Activated CD4-positive, alpha-beta memory T cell treated with anti-CD3 and anti-CD28 coated beads, Interleukin-2, amount 10 ng/mL, durations not matched to agents 7 days and 5 days (primary cell): ENCODE results near the gene FOXB2. TPM values are rescaled to one million over a fixed set of nuclear protein-coding genes. Genes with fewer than 3 reads are reported as not detected.
"Not testable (repeated sequence)": the region's sequence is repeated elsewhere in the genome, so short reads cannot be mapped to it uniquely, and the experiment has no call there.

Source experiments
- CTCF ChIA-PET: fragments of 350-600 bp; sonication (Branson Sonifier 250); formaldehyde crosslinking; loops from one replicate; lab custom pipeline; 2021; ENCODE audit warnings: antibody characterized with exemption, inconsistent platforms; lab: Charles Lee
- POLR2A ChIA-PET: fragments of 350-600 bp; sonication (Branson Sonifier 250); formaldehyde crosslinking; loops from one replicate; lab custom pipeline; 2021; ENCODE audit warnings: antibody characterized with exemption; lab: Charles Lee
- DNase-seq: peaks from one replicate; pipeline ENCODE4 v3.0.0-alpha.2; 2020
- H3K27ac Mint-ChIP-seq: one replicate; pipeline ENCODE4 v1.8.0; 2021; ENCODE audit warnings: mild to moderate bottlenecking, mixed read lengths
- H3K27me3 Mint-ChIP-seq: one replicate; pipeline ENCODE4 v1.8.0; 2021; ENCODE audit warnings: mixed read lengths
- H3K36me3 Mint-ChIP-seq: one replicate; pipeline ENCODE4 v1.8.0; 2021; ENCODE audit warnings: low read depth, mixed read lengths
- H3K4me1 Mint-ChIP-seq: one replicate; pipeline ENCODE4 v1.8.0; 2021; ENCODE audit warnings: mixed read lengths
- H3K4me3 Mint-ChIP-seq: one replicate; pipeline ENCODE4 v1.8.0; 2021; ENCODE audit warnings: mild to moderate bottlenecking, mixed read lengths
- H3K9me3 Mint-ChIP-seq: one replicate; pipeline ENCODE4 v1.8.0; 2021; ENCODE audit warnings: mixed read lengths
- total RNA-seq, 2 experiments: library from RNA; stranded (reverse); gene quantifications; one replicate each; pipeline ENCODE4 v1.2.3, GENCODE V29; 2021

FOXB2 gene
- total RNA-seq, 2 experiments from 2014 or later, result not detected

- H3K36me3 Mint-ChIP-seq, H3K27me3 Mint-ChIP-seq, DNase-seq, H3K9me3 Mint-ChIP-seq, CTCF ChIA-PET, H3K27ac Mint-ChIP-seq, H3K4me3 Mint-ChIP-seq, H3K4me1 Mint-ChIP-seq, POLR2A ChIA-PET: not testable (repeated sequence)
Measured at GRCh38 chr9:77043743-77044142, 24.3 kb downstream of the FOXB2 start.

DNA sequence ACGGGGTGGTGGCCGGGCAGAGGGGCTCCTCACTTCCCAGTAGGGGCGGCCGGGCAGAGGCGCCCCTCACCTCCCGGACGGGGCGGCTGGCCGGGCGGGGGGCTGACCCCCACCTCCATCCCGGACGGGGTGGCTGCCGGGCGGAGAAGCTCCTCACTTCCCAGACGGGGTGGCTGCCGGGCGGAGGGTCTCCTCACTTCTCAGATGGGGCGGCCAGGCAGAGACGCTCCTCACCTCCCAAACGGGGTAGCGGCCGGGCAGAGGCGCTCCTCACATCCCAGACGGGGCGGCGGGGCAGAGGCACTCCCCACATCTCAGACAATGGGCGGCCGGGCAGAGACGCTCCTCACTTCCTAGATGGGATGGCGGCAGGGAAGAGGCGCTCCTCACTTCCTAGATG lies 41.2 kb downstream of the FOXB2 start:
- POLR2A ChIA-PET, DNase-seq, H3K27ac Mint-ChIP-seq, H3K27me3 Mint-ChIP-seq, H3K9me3 Mint-ChIP-seq, H3K4me1 Mint-ChIP-seq, H3K4me3 Mint-ChIP-seq, H3K36me3 Mint-ChIP-seq, CTCF ChIA-PET: not testable (repeated sequence)

DNA sequence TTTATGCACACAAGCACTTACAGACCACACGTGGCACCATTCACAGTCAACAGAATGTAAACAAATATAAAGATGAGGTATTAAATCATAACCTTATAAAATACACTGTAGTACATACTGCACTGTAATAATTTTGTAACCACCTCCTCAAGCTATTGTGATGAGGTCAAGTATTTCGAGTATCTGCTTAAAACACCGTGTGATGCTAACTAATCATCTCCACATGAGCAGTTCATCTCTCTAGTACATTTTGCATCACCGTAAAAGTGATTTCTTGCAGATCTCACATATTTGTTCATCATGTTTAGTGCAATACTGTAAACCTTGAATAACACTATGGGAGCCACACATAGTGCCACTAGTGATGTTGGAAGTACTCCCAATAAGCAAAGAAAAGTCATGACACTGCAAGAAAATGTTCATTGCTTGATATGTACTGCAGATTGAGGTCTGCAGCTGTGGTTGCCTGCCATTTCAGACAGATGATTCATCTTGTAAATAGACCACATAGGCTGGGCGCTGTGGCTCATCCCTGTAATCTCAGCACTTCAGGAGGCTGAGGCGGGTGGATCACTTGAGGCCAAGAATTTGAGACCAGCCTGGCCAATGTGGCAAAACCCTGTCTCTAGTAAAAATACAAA lies 44.3 kb downstream of the FOXB2 start:
- ChIA-PET CTCF (no interaction called here), POLR2A (no interaction called here)
- no peak overlapping the region for H3K27ac Mint-ChIP-seq
- no peak overlapping the region for H3K4me3 Mint-ChIP-seq
- peaks cover 1% of the 10 kb centered on the region for H3K27me3 Mint-ChIP-seq
- H3K4me1 Mint-ChIP-seq, result no peaks in the 10 kb centered on the region
- H3K36me3 Mint-ChIP-seq, result no peaks in the 10 kb centered on the region
- no peak for DNase-seq
- H3K9me3 Mint-ChIP-seq, result no peaks in the 10 kb centered on the region

DNA sequence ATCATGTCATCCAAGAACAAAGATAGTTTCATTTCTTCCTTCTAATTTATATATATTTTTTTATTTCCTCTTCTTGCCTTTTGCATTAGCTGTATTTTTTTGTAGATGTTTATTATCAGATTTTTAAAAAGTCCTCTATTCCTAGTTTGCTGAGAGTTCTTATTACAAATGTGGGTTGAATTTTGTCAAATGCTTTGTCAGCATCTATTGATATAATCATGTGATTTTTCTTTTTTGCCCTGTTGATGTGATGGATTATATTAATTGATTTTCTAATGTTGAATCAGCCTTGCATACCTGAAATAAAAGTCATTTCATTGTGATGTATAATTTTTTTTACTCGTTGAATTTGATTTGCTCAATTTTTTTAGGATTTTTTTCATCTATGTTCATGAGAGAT lies 46.9 kb downstream of the FOXB2 start:
- H3K27ac Mint-ChIP-seq, result no peak overlapping the region
- ChIA-PET CTCF (no interaction called here), POLR2A (no interaction called here)
- no peaks in the 10 kb centered on the region for H3K36me3 Mint-ChIP-seq
- no peak for DNase-seq
- peaks cover 1% of the 10 kb centered on the region for H3K27me3 Mint-ChIP-seq
- no peak overlapping the region for H3K4me3 Mint-ChIP-seq
- H3K9me3 Mint-ChIP-seq, result no peaks in the 10 kb centered on the region
- H3K4me1 Mint-ChIP-seq, result no peaks in the 10 kb centered on the region

Other genes with a start within 250 kb of the FOXB2 start
- 1 to 10 TPM in 1 of 2 experiments, under 1 TPM in 1; 0.83 to 1.0 TPM for gene PRUNE2, start 113.5 kb upstream of the FOXB2 start, total RNA-seq
- 10 to 100 TPM; 40.9 to 42.3 TPM for gene VPS13A, start 157.9 kb downstream of the FOXB2 start, total RNA-seq